Vagina (tissue), 2 donors: ENCODE measurements around the gene TNIK.

Experiments
- POLR2A ChIP-seq, 2 donors: fragments of 450-650 bp; IDR thresholded peaks; one replicate each; pipeline ENCODE4 v1.6.1; 2017; ENCODE audit warnings: antibody characterized with exemption in 2 of 2, mild to moderate bottlenecking in 2 of 2, moderate library complexity in 2 of 2
- POLR2AphosphoS5 ChIP-seq, 2 donors: sonication (generic); formaldehyde crosslinking; IDR thresholded peaks; one replicate each; pipeline ENCODE4 v1.9.0; 2017; ENCODE audit warnings: antibody characterized with exemption in 2 of 2, mild to moderate bottlenecking in 2 of 2, low read depth in 1 of 2; ENCODE audit not compliant: insufficient read depth in 1 of 2
- TF ChIP-seq, protein P1 (sequence below), 3 experiments: fragments of 450-650 bp in 2 of 3; fragments of 200-600 bp in 1 of 3; sonication (generic) in 1 of 3; IDR thresholded peaks; one replicate each; pipeline ENCODE4 v1.5.1; 2017 to 2019; ENCODE audit warnings: antibody characterized with exemption in 3 of 3, mild to moderate bottlenecking in 2 of 3, moderate library complexity in 2 of 3

DNA sequence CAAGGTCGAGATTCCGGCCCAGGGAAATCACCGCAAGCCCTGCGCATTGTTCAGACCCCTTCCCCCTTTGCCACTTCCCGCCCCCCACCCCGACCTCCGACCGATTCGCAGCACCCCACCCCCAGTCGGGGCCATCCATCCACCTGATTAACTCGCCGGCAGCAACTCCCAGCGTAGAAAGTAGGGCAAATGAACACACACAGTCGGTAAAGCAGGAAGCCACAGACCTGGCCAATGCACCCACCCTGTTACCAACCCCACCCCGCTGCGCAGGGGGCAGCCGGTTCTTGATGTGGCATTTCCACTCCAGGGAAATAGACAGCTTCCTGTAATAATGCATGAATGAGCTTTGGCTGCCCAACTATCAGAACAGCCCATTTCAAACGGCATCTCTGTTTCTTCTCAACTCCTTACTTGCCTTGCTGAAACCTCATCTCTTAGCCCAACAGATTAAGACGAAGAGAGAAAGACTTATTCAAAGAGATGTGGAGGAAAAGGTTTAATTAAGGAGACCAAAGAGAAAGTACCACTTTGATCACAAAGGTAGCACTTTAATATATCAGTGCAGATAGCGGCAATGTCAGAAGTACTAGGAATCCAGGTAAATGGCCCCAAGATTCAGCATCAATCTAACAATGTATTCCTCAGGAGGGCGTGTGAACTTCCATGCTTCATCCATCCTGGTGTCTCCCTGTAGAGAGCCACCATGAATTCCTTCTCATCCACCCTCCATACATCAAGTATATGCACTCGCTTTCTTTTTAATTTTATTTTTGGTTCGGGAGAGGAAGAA, 1.9 kb downstream of the TNIK start:
- TF ChIP-seq, protein P1, sequence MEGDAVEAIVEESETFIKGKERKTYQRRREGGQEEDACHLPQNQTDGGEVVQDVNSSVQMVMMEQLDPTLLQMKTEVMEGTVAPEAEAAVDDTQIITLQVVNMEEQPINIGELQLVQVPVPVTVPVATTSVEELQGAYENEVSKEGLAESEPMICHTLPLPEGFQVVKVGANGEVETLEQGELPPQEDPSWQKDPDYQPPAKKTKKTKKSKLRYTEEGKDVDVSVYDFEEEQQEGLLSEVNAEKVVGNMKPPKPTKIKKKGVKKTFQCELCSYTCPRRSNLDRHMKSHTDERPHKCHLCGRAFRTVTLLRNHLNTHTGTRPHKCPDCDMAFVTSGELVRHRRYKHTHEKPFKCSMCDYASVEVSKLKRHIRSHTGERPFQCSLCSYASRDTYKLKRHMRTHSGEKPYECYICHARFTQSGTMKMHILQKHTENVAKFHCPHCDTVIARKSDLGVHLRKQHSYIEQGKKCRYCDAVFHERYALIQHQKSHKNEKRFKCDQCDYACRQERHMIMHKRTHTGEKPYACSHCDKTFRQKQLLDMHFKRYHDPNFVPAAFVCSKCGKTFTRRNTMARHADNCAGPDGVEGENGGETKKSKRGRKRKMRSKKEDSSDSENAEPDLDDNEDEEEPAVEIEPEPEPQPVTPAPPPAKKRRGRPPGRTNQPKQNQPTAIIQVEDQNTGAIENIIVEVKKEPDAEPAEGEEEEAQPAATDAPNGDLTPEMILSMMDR (IDR thresholded peaks at IDR 0.05): no peak
- TF ChIP-seq POLR2AphosphoS5 (IDR thresholded peaks at IDR 0.05; ENCODE audit: insufficient read depth in 1 of 2, low read depth in 1 of 2) (no peak), POLR2A (IDR thresholded peaks at IDR 0.05) (no peak)
